OCI-LY1 (cell line): Measurements from ENCODE around the gene CTSO.

Experiments used
- EZH2 ChIP-seq: fragments of 200-600 bp; sonication (generic), shearing (Covaris generic); IDR thresholded peaks from 2 replicates; pipeline ENCODE4 v1.8.0; 2017; ENCODE audit warnings: borderline replicate concordance, mixed run types, mild to moderate bottlenecking, antibody characterized with exemption, low read length, moderate library complexity, mixed read lengths
- TF ChIP-seq, protein P1 (sequence below): fragments of 200-600 bp; sonication (generic), shearing (Covaris generic); IDR thresholded peaks from 2 replicates; pipeline ENCODE4 v1.5.1; 2017; ENCODE audit warnings: mild to moderate bottlenecking, antibody characterized with exemption, low read length, moderate library complexity, mixed read lengths

DNA sequence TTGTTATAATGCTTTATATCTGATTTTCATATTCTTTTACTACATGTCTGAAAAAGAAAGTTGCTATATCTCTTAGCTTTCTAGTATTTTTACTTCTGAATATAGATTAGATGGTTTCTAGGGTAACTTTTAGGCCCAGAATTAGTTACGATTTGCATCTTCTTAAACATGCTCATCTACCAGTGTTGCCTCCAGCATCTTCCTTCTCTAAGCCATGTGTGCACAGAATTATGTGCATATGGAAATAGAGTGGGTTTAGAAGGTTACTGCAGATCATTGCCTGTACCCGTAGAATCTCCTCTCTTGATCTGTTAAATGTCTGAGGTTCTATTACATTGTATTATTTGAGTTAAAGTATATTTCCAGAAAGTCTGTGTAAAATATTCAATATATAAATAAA, 52.7 kb downstream of the CTSO start:
- TF ChIP-seq, protein P1, sequence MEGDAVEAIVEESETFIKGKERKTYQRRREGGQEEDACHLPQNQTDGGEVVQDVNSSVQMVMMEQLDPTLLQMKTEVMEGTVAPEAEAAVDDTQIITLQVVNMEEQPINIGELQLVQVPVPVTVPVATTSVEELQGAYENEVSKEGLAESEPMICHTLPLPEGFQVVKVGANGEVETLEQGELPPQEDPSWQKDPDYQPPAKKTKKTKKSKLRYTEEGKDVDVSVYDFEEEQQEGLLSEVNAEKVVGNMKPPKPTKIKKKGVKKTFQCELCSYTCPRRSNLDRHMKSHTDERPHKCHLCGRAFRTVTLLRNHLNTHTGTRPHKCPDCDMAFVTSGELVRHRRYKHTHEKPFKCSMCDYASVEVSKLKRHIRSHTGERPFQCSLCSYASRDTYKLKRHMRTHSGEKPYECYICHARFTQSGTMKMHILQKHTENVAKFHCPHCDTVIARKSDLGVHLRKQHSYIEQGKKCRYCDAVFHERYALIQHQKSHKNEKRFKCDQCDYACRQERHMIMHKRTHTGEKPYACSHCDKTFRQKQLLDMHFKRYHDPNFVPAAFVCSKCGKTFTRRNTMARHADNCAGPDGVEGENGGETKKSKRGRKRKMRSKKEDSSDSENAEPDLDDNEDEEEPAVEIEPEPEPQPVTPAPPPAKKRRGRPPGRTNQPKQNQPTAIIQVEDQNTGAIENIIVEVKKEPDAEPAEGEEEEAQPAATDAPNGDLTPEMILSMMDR, result no peak
- TF ChIP-seq EZH2, result no peak
